ENCODE measurements around the gene C1QTNF1.

C1QTNF1 gene

GRCh38 chr17:79097226-79098055, 73.5 kb downstream of the C1QTNF1 start:
- no peak for DNase-seq

- DNase-seq = no peak
Observed at GRCh38 chr17:79098282-79098867, 74.4 kb downstream of the C1QTNF1 start.
